Measurements from ENCODE around the gene GRIK1.

GRIK1 gene

DNA sequence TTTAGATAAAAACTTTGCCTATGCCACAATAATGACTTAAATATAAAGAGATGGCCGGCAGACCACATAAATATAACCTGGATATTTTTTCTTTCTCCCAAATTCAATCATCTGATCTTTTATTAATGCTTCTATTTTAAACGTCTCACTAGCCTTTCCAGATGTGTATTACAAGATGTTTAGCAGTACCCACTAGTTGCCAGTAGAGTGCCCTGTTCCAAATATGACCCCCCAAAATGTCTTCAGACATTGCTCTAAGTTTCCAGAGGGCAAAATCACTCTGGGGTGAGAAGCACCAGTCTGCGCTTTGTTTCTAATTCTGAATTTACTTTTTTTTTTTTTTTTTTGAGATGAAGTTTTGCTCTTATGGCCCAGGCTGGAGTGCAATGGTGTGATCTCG, 268.1 kb downstream of the GRIK1 start:
- DNase-seq (ENCODE audit: low spot score), result no peak

DNA sequence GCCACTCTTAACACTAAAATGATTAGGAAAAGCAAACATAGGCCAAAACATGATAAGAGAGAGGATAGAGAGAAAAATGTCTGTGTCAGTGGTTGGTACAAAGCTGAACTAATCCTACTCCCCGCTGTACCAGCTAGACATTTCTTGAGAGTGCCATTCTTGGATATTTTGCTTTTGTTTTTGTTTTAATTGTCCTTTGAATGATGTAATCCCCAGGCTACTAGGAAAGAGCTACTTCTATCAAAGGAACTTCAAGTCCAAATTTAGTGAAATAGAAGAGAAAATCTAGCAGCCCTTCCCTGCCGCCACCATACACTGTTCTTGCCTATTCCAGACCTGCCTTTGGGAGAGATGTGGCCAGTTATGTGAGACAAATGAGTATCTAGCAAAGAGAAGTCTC, 269.6 kb downstream of the GRIK1 start:
- DNase-seq (ENCODE audit: low spot score), result no peak

DNA sequence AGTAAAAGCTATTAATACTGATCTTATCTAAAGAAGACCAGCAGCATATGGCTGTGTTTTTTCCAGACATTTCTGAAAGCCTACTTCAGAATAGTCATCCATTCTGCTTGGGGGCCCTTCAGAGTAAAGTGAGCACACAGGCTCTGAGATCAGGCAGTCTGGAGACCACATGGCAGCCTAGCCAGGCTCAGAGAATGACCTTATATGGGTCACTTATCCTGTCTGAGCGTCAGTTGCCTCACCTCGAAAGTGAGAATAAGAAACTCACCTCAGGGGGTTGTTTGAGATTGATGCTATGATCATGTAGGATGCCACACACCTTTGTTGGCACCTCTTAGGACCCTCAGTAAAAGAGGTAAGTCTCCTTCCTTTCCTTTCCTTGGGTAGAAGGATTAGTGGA, 270.4 kb downstream of the GRIK1 start:
- DNase-seq (ENCODE audit: low spot score), result no peak

DNA sequence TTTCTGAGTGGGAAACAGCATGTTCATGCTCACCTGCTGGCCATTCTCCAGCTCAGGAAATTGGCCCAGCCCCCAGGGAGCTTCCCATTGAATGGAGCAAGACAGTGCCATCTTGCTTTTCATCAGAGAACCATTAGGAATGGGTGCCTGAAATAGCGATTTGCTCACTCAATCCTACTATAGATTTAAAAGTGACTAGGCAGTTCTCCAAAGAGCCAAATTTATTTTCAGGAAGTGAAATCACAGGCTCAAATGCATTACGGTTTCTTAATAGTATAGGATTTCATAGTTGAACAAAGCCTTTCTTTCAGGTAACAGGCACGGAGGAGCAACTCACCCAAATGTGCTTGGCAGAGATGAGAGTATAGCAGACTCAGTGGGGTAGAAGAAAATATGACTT, 272.1 kb downstream of the GRIK1 start:
- no peak for DNase-seq (ENCODE audit: low spot score)

GRCh38 chr21:29664615-29665014, 275.2 kb downstream of the GRIK1 start:
- no peak for DNase-seq (ENCODE audit: low spot score)

DNA sequence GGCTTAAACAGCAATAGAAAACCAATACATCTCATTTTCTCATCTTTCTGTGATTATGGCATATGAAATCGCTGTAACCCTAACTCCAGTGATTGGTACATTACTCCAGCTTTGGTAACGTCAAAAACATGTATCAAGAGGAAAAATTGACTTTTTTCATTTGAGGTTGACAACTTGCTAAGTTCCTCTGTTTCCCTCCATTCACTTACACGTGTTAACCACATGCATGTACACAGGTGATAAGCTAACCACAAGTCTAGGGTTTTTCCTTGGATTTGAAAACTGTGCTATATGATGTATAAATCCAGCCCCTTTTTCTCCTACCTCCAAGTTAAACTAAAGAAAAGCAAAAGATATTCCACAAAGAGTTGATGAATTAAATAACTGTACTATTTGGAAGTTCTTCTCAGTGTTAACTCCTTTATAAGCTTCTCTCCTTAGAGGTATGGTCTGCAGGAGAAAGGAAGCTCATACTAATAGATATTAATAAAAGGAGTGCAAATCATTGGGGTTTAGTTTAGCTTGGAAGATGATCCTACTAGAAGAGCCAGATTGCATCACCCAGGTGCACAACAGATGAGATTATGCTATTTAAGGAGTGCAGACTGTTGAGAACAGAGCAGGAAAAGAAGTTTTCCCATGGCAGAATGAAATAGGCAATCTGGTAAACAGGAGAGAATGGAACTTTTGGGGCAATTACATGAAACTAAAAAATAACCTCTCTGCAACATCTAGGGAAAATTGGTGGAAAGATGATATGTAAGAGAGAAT, 277.9 kb downstream of the GRIK1 start:
- no peak for DNase-seq (ENCODE audit: low spot score)

DNA sequence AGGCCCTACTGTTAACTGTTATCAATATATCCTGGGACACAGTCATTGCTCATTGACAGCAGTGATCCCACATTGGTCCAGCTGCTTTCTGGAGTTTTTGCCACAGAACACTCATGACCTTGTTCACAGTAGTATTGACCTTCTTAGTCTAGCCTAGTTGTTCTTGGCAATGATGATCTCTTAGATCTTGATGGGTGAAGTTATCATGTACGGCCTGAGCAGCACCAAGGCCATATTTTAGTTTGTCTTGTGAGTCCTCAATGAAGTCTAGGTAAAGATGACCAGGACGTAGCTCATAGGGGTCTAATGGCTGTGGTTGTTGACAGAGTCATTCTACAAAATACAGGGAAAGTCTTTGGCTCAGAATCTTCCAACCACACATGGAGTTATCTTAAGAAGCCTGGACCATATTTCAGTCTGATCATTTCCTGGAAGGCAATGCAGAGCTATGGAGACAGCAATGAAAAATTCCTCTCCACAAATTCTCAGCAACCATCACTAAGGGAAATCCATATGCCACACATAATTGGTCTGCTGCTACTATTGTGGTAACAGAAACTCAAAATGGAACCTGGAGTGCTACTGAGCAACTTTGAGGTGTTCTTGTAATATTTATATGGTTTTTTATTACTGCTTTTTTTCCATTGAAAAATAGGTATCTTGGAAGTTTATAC, 279.6 kb downstream of the GRIK1 start:
- DNase-seq (ENCODE audit: low spot score), result no peak

DNA sequence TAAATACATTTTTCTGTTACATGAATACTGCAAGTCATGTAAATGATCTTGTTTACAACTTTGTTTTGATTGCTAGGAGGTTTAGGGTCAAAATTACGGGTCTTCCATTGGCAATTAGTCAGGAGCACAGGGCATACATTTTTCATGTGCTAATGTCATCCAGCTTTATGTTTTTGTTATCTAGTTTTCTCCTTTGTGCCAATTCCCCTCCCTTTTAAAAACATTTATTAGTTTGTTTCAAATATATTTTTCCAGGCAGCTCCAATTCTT, 280.9 kb downstream of the GRIK1 start:
- no peak for DNase-seq (ENCODE audit: low spot score)

DNA sequence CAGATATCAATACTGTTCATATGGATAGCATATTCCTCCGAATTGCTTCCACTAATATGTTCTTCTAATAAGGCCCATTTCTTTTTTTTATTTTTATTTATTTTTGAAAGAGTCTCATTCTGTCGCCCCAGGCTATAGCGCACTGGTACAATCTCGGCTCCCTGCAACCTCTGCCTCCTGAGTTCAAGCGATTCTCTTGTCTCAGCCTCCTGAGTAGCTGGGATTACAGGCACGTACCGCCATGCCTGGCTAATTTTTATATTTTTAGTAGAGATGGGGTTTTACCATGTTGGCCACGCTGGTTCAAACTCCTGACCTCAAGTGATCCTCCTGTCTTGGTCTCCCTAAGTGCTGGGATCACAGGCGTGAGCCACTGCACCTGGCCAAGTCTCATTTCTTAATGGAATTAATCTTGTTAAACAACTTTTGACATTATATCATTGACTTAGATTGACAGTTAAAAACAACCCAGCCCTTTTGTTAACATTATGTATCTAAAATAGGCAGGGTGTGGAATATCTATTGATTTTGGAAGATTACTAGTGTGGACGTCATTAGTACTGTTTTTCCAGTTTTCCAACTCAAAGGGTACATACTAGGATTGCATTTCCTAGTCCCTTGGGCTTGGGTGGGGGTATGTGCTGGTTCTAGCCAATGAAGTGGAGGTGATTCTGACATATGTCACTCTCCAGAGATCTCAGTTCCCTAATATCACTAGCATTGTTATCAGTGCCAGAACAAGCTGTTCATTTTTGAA, 281.4 kb downstream of the GRIK1 start:
- DNase-seq (ENCODE audit: low spot score), result no peak

DNA sequence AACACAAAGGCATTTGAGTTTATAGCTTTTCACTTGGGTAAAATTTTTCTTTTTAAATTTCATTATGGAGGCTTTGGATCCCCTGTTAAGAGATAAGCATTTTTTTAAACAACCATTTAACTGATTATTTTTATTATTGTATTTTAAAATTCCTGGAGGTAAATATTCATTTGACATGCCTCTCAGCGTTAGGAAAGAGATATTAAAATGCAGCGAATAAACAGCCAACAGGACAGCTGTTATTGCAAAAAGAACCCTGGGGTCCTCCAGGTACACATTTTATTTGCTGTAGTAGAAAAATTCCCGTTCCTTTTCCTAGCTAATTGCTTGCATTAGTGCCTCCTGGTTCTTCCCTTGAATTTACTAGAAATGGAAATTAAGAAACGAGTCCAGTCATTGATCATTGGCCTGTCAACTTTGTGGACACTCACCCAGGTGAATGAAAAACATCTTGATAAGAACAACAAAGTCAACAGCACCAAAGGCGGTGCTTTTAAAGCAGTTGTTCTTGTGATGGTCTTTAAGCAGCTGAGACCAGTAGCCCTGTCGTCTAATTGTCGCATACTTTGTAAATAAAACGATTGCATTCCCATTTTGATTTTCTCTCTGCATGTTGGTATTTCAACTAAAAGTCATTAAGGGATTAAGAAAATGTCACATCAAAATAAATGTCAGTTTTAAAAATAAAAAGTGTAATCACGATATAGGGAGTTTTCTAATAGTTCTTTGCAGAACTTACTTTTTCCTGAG, 282.4 kb downstream of the GRIK1 start:
- no peak for DNase-seq (ENCODE audit: low spot score)

- DNase-seq (ENCODE audit: low spot score), result no peak
These were observed 283.1 kb downstream of the GRIK1 start for GRCh38 chr21:29656504-29657239.

DNA sequence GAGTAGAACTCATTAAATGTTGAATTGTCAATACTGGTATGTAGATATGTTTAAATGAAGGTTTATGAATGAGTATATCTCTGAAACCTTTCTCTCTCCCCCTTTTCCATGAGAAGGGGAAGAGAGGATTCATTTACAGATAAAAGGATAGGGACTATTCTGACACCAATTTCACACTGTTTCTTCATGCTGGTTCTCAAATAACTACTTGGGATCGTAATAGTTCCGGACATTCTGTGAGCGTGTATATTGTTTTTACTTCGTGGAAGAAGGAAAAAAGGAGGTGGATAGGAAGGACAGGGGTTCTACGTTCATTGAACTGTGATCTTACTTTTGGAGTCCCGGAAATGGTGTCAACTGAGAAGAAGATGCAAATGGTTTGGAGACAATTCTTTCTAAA, 284.2 kb downstream of the GRIK1 start:
- no peak for DNase-seq (ENCODE audit: low spot score)

GRCh38 chr21:29654855-29655254, 284.9 kb downstream of the GRIK1 start:
- peak; percentile 12 for DNase-seq (ENCODE audit: low spot score)

GRCh38 chr21:29654203-29654602, 285.6 kb downstream of the GRIK1 start:
- no peak for DNase-seq (ENCODE audit: low spot score)

DNA sequence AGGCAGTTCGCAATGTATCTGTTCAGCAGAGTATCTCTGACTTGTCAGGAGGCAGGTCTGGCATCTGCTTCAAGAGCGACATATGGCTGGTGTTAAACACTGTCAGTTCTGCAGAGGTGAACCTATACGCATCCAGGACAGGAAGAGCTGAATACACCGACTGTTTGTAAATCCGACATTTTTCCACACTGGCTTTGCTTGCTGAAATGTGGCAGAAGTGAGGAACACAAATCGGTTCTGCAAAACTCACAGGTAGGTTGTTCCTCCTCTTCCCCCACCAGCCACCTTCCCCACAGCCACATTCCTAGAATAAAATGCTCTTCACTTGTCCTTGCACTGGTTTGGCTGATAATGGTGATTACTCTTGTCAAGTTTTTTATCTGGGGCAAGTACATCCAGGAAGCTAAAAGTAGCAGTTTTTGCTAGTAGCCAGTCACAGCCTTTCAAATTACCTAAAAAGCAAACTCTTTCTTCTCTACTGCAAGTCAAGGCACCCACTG, 289.2 kb downstream of the GRIK1 start:
- no peak for DNase-seq (ENCODE audit: low spot score)

- no peak for DNase-seq (ENCODE audit: low spot score)
These were observed 290.4 kb downstream of the GRIK1 start for GRCh38 chr21:29649406-29649814.

DNA sequence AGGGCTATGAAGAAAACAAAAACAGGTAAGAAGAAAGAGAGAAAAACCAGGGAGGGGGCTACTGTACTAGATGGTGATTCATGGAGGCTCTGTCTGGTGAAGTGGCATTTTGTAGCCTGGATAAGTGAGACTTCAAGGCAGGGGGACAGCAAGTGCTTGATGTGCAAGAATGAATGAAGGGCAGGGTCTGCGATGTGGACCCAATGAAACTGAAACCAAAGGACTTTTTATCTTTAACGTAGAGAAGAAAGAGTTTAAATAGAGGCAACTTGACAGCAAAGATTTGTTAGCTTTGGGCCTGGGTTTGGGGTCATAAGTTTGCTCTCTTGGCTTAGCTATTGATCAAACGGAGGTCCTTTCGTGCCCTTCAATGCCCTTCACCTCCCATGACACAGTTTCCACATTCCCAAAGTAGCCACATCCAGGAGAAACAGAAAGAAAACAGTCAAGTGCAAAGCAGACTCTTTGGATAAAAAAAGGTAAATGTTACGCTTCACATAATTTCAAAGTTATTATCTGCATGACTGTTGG, 291.0 kb downstream of the GRIK1 start:
- DNase-seq (ENCODE audit: low spot score), result no peak

- DNase-seq (ENCODE audit: low spot score), result no peak
These were observed 292.4 kb downstream of the GRIK1 start for GRCh38 chr21:29647353-29647781.

DNA sequence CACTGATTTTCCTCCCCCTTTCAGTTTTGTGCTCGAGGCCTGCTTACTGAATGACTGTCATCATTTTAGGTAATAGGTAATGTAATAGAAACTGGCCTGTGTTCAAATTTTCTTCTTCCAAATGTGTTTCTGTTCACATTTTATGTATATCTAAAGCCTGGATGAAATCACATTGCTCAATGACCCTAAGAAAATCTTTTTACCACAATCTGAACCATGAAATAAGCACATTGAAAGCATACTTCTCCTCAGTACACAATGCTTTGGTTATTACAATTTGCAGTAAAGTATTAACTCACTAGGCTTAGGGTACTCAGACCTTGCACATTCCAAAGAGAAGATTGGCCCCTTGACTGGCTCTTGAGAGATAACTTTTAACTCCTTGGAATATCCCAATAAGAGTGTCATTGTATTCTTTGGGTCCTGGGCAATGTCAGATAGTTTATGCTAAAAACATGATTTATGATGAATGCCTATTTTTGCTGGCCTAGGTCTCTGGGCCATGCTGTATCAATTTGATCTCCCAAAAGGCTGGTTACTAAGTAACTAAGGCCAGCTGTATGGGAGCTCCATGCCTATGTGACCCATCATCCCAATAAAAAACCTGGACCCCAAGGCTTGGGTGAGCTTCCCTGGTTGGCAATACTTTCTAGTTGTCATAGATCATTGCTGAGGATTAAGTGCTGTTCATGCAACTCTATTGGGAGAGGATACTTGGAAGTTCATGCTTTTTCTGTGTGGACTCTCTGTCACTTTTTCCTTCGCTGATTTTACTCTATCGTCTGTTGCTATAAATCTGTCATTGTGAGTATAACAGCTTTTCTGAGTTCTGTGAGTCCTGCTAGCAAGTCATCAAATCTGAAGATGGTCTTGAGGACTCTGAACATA, 293.9 kb downstream of the GRIK1 start:
- no peak for DNase-seq (ENCODE audit: low spot score)

DNA sequence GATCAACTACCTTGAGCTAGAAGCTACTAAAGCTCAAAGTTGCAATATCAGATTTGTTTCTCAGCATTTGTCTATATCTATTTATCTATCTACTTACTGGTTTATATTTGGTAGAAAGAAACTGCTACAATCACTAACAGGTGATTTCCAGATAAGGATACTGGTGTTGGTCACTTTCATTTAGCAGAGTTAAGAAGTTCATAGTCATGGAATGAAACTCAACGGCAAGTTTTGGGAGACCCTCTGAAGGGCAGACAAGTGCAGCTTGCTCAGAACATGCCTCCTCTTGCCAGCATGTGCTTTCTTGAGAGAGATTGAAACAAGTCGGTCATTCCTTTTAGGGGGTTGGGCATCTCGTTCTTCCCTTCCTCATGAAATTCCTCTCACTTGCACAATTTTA, 296.5 kb downstream of the GRIK1 start:
- DNase-seq (ENCODE audit: low spot score), result no peak
